NT2/D1 (cell line): Measurements from ENCODE around the gene ADGRL4.

Experiments used
- SUZ12 ChIP-seq: IDR thresholded peaks from 2 replicates; pipeline ENCODE4 v1.6.1; 2011; ENCODE audit not compliant: insufficient read length, insufficient read depth; ENCODE audit errors: extremely low read depth
- YY1 ChIP-seq: IDR thresholded peaks from 2 replicates; pipeline ENCODE4 v1.6.1; 2011; ENCODE audit not compliant: insufficient read length, insufficient read depth
- ZNF274 ChIP-seq: IDR thresholded peaks from 2 replicates; pipeline ENCODE4 v1.6.1; 2011; ENCODE audit warnings: mild to moderate bottlenecking, low read depth, low read length

DNA sequence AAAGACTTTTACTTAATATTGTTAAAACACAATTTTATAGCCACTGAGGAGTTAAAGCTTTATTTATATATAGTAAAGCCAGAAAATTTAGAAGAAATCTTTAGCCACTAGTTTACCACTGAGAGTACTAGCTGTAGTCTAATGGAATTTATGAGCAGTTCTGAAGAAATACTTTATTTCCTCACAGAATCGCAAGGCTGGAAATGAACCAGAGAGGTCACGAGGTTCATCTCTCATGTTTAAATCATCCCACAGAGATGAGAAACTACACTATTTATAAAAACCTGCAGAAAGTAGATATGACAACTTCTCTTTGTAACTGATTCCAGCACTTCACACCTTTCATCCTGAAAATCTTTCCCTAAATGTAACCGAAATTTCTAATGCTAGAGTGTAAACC, 26.0 kb downstream of the ADGRL4 start:
- no peak for TF ChIP-seq SUZ12
- TF ChIP-seq YY1: no peak
- no peak for TF ChIP-seq ZNF274
